HG02571 (cell line): ENCODE measurements around the gene CACNB2.

Experiments
- ATAC-seq: cut with Tn5 transposase; IDR thresholded peaks from one replicate; pipeline ENCODE4 v1.9.1; 2021; ENCODE audit warnings: mild to moderate bottlenecking, moderate library complexity; ENCODE audit not compliant: unreplicated experiment

CACNB2 gene

DNA sequence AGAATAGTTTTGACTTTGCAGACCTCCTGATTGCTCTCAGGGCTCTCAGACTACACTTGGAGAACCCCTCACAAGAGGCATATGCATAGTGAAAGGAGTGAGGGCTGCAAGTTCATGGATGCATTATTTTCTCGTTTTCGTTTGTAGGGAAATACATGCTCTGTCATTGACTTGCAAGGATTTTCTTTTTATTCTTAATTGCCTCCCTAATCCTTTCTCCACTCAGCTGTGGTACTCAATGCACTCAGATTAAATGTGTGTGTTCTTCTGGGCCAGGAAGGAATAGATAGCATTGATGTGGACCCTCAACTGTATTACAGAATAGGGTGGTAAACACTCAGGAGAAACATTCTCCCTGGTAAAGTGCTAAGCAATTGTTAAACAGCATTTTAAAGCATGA, 188.7 kb downstream of the CACNB2 start:
- ATAC-seq, result no peak

DNA sequence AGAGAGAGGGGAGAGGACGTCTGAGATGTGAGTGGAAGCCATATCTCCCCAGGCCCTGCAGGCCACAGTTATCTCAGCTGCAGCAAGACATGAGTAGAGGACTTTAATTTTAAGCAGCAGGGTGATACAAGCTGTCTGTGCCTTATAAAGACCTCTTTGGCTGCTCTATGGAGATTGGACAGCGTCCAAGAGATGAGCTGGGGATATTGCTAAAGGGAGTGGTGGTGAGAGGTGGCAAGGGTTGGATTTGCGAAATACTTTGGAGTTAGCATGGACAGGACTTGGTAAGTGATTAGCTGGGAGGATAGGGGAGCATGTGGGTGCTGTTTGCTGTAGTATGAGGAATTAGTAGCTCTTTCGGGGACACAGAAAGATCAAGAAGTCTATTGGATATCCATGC, 191.8 kb downstream of the CACNB2 start:
- ATAC-seq, result no peak

DNA sequence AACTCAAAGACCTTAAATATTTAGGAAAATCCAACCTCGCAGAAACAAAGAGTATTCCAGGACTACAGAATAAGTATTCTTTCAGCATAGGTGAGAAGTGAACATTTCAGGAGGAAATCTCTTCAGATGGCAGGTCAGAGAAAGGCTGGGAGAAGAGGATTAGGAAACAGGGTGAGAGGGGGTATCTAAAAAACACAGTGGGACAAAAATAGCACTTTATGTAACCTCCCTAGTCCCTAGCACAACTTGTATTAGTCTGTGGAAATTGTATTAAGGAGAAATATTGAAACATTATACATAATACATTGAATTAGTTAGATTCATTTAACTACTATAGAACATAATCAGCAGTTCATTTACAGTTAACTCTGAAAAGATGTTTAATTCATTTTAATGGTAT, 192.3 kb downstream of the CACNB2 start:
- no peak for ATAC-seq

DNA sequence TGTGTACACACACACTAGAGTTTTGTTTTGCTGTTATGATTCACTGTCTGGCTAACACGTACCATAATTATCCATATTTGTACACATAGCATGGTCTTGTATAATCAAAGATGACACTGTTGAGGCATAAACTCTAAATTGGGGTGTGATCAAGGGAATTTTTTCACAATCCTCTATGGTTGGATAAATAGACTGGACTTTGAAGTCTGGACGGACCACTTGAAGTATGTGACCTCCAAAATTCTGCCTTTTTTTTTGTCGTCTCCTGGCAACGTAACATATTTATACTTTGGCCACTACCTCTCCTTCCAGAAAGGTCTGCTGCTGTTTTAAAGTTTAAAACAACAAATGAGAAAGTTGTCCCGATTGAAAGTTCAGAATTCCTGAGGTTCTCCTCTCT, 193.4 kb downstream of the CACNB2 start:
- no peak for ATAC-seq

DNA sequence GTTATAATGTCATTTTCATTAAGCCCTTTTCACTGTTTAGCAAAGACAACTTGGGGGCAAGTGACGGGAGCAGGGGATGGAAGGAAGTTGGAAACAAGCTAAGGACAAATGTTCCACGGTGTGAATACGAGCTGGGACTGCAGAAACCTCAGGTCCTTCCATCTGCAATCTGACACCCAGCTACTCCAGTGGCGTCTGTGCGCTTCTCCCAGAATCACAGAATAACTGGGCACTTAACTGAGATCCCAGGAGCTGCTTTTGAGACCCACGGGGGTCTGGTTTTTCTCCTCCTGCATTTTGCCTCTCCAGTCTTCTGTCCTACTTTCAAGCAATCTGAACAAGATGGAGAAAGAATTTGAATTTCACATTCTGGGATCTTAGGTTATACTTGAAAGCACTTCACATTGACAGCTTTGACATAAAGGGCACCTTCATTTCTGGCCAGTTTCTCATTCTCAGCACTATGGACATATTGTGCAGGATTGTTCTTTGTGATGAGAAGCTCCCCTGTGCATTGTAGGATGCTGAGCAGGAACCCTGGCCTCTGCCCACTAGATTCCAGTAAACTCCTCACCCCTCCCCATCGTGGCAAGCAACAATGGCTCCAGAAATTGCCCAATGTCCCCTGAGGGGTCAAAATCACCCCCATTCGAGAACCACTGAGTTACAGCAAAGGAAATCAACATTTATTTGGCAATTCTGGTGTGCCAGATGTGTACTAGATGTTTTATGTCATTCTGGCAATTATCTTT, 194.1 kb downstream of the CACNB2 start:
- ATAC-seq, result no peak

DNA sequence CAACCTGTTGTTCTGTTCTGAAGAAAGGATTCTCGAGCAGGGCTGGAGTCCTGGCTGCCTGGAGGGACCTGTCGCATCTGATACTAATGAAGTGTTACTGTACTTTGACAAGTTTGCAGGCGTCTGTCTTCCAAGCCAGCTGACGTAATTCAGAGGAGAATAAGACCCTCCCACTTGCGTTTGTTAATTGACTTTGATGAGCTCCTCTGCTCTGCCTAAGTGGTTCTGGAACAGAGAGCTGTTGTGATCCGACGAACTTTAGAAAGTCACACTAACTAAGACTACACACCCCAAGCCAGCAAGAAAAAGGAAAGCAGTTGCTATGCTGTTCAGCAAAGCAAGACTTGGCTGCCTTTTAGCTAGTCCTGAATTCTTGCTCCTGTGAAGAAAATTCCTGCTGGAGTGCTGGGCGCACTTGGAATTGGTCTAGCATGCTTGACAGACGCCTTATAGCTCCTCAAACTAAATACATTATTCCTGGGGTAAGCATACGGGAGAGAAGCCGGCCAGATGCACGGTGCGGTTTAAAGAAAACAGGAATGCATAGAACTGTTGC, 200.3 kb downstream of the CACNB2 start:
- no peak for ATAC-seq

DNA sequence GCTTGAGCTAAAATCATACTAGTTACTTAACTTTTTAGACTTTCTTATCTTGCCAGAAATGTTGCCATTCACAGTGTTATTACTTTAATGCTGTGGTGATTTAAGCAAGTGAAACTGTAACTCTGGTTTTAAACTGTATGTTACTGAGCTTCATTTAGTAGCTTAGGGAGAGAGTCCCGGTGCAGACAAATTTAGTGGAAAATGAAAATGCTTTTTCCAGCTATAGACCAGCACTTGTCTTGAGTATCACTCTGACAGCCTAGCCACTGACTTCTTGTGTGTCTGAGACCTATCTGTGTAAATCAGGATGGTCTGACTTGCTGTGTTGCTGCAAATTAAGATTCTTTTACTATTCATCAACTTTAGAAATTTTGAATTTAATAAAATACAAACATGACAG, 200.8 kb downstream of the CACNB2 start:
- no peak for ATAC-seq

DNA sequence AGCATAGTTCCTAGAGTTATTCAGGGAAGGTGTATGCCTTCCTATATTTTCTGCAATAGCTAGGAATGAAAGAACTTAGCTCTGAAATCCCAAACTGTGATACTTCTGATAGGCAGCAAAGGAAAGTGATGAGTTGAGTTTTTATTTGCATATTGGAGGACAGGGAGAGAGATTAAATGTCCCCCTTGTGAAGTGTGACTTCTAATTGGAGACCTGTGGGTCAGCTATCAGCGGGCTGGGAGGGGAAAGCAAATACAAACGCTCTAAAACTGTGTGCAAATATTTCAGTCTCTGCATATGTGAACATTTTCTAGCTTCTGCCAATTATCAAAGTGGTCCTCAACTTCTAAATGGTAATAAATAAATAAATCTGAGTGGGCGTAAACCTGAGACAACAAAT, 203.3 kb downstream of the CACNB2 start:
- ATAC-seq, result no peak

DNA sequence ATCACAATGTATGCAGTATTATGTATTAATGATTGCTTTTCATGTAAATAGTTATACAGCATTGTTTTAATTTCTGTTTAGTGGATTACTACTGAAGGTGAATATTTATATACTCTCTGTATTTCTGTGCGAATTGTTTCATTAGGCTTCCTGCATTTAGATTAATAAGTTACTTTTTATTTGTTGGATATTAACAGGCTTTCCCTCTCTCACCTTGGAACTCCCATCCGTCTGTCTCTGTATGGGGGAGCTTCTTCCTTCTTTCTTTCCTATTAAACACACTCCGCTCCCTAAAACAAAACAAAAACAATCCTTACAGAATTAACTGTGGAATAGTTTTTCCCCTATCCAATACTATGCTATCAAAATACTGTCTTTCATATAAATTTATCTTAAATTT, 205.1 kb downstream of the CACNB2 start:
- ATAC-seq, result no peak

DNA sequence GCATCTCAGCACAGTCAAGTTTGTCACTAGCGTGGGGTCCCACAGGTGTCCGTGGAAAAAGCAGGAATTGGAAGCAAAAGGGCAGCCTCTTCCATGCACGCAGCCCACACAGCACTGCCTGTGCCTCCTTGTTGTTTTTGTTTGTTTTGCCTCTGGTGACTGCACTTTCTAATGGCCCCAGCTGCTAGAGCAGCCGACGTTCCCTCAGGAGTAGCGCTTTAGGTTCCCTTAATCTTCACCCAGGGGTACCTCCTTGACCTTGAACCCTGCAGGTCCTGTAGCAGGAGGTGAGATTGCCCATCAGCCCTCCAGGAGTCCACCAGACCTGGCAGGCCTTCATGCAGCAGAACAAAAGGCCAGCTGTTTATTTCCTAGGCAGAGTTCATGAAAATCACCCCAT, 210.1 kb downstream of the CACNB2 start:
- ATAC-seq, result no peak

DNA sequence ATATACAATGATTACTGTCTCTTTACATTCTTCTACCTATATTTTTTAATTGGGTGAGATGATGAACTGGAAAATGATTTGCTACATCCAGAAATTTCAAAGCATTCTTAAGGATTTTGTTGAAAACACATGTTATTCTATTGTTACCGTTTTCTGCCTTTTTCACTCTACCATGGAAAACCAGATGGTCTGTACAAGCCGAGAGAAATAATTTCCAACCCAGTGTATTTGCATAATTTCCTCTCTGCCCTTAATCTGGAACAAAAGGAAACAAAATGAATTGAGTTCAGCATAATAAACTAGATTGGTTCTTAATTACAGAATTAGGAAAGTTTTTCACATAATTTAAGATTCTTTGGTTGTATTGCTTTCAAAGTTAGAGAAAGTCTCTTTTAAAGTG, 211.2 kb downstream of the CACNB2 start:
- no peak for ATAC-seq

DNA sequence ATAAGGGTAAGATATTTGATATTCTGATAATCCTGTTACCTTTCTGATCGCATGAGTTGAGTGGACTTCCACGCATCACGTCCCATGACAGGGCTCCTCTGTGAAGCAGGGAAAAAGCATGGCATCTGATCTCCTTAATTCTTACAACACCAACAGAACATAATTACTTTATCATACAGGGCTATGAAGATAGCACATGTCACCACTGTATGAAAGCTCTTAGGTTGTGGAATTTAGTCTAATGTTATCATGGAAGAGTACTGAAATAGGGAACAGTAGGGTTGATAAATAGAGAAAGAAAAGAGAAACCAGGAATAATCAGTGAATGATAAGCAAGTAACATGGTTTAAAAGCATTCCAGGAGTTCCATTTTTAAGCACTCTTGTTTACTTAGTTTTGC, 212.0 kb downstream of the CACNB2 start:
- ATAC-seq, result no peak

DNA sequence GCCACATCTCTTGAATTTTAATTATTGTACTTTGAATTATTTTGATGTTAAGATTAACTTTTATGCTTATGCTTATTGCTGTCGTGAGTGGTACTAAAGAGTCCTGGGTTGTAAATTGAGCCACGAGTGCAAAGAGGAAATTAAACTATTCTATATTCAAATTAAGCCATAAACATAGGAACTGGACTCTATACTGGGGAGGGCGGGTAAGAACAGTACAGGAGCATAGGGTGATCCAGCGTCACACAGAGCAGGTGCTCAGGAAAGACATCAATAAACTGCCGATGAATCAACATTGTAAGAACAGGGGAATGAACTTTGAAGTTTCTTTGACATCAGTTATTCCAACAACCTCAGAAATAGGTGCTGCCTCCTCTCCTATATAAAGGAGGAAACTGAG, 219.6 kb downstream of the CACNB2 start:
- no peak for ATAC-seq

DNA sequence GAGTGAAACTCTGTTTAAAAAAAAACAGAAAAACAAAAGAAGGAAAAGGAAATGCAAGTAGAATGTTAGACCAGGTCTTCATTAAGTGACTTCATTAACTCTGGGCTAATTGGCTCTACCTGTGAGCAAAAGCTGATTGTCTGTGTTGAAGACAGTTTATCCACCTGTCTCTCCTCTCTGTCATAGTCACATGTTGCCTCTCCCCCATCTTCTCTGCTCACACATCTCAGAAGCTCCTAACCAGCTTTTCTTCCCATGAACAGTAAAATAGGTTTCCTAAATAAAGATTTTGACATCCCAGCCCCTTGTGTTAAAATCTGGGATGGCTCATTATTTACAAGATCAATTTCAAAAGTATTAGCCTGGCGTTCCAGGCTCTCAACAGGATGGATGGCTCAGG, 222.7 kb downstream of the CACNB2 start:
- no peak for ATAC-seq

DNA sequence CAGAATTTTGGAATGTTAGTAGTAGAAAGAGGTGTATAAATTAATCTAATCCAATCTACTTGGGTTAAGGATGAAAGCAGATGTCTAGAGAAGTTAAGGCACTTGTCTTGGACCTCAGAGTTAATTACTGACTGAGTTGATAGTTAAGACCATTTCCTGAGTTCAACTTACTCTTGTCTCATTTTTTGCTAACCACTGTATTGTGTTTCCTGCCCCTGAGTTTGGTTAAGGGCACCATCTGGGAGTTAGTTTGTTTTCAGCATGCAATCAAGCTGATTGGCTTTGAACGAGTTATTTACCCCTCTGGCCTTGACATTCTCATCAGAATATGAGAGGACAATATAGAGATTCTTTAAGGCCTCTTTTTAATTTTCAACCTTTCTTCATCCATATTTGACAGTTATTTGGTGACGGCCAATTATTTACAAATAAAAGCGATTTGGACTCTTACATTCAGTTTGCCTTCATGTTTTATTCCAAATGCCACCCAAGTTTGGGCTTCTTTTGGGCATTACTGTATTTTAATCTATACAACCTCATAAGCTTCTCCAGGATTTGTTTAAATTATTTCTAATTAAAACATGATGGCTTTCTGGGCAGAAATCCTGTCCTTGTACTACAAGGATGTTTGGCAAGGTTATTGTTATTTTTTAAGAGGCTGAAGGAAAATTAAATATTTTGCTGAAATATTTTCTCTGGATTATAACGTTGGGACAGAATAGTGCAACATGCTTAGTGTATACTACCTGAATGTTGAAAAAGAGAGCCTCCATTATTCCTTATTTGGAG, 225.0 kb downstream of the CACNB2 start:
- ATAC-seq, result no peak

DNA sequence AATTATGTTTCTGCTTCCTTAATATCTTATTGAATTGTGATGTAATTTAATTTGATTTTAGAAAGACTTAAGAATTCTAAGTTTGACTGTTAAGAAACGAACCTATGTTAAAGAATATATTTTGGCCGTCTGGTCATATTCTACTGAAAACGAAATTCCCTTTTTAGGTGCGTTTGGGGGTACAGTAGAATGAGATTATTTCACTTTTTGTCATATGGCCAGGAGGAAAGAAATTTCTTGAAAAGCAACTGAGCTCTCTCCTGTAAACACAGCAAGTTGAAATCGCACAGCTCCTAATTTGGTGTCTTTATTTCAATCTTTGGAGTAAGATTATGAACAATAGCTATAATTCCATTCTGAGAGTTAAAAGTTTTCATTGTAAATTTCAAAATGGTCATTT, 227.6 kb downstream of the CACNB2 start:
- no peak for ATAC-seq

DNA sequence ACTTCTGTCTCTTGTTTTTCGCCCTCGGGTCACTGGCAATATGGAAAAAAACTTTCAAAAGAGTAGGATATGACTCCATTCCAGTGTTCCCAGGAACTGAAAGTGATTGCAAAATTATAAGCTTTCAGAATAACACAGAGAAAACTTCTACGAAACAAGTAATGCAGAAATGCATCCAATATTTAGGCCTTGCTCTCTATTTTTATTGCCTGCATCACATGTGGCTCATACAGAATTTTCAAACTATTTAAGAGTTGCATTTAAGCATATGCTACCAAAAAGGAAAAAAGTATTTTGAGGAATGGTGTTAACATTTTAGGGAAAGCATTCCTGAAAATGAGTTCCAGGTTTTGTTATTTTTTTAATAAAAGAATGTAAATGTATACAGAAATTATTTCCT, 228.0 kb downstream of the CACNB2 start:
- ATAC-seq, result no peak

DNA sequence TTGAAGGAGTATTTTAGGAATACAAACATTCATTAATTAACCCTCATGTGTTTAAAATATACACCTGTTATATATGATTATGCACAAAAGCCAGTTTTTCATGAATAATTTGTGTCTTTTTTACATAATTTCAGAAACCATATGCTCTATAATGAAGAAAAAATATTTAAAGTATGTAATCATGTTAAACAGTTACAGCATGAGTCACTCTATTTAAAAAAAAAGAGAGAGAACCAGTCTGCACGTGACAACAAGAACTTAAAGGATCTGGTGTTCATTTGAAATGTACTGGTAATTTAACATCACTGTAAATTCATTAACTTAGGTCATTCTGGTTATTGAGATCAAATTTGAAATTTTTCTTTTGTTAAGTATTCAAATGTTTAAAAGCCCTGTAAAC, 228.5 kb downstream of the CACNB2 start:
- ATAC-seq, result no peak

DNA sequence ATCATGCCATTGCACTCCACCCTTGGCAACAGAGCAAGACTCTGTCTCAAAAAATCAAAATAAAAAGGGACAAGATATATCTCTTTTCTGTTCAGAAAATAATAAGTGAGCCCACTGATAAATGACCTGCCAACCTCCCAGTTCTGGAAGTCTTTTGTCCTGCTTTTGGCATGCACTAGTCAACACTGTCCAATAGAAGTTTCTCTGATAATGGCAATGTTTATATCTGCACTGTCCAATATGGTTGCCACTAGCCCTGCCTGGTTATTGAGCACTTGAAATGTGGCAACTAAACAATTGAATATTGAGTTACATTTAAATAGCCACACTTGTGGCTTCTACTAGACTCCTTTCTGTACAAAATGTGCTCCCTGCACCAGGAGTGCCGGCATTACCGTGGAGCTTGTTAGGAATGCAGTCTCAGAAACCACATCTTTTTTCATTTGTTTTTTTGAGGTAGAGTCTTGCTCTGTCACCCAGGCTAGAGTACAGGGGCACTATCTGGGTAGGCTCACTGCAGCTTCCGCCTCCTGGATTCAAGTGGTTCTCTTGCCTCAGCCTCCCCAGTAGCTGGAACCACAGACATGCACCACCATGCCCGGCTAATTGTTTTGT, 229.7 kb downstream of the CACNB2 start:
- no peak for ATAC-seq

DNA sequence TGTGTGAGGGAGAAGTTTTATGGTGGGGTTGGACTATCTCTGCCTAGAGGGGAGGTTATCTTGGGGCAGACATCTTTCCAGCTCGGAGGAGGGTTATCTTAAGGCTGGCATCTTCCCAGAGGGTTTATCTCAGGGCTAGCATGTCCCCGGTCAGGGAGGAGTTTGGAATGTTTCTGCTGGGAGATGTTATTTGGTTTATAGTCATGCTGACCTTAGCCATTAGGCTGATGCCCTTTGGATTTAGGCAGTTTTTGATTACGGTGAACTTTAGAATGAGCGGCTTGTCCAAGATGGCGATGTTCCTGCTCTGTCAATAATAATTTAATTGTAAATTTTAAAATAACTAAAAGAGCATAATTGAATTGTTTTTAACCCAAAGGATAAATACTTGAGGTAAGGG, 236.4 kb downstream of the CACNB2 start:
- no peak for ATAC-seq

DNA sequence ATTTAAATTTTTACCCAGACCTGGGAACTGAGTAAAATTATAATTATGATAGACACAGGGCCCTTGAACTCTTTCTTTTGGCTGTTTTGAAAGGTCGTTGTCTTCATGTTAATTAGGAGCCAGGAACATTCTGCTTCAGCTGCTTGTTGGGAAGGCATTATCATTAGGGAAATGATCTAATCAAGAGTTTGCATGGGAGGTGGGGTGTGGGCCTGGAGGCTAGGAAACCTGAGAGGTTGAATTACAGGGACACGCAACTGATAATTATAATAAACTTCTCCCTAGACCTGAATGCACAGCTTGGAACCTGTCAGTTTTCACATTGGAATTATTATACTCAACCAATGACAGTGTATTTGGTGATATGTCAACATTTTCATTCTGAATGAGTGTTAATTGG, 237.7 kb downstream of the CACNB2 start:
- no peak for ATAC-seq

DNA sequence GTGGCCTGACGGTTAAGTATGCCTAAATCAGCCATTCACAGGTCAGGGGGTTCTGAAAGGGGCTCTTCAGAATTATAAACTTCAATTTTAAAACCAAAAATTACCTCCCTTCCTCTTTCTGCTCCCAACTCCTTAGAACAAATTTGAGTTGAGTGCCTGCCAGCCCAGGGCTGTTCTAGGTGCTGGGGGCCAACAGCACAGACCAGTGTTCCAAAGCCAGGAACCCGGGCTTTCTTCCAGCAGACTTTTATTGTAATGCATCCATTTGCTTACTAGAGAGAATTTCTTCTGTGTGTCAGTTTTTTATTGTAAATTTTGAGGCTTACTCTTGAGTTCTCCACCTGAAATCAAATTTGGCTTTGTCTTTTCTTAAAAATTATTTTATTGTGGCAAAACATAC, 238.5 kb downstream of the CACNB2 start:
- no peak for ATAC-seq
